Esophagus muscularis mucosa (tissue), 4 donors: Measurements from ENCODE around the gene HOXD8.

Experiments
- CTCF ChIP-seq, 3 experiments: fragments of 200-600 bp in 2 of 3; fragments of 450-650 bp in 1 of 3; sonication (generic) in 2 of 3; IDR thresholded peaks; one replicate each; pipeline ENCODE4 v1.5.1; 2017 to 2019; ENCODE audit warnings: antibody characterized with exemption in 3 of 3, mild to moderate bottlenecking in 2 of 3, moderate library complexity in 1 of 3
- EP300 ChIP-seq: sonication (generic); formaldehyde crosslinking; IDR thresholded peaks from one replicate; pipeline ENCODE4 v1.6.1; 2017; ENCODE audit warnings: antibody characterized with exemption
- POLR2A ChIP-seq: fragments of 450-650 bp; IDR thresholded peaks from one replicate; pipeline ENCODE4 v1.6.1; 2017; ENCODE audit warnings: antibody characterized with exemption, moderate library complexity, mild to moderate bottlenecking, low read depth
- POLR2AphosphoS5 ChIP-seq, 2 donors: sonication (generic); formaldehyde crosslinking; IDR thresholded peaks; one replicate each; pipeline ENCODE4 v1.6.1; 2017; ENCODE audit warnings: antibody characterized with exemption in 2 of 2

- TF ChIP-seq CTCF (IDR thresholded peaks at IDR 0.05) (no peak), POLR2A (no peak), EP300 (no peak), POLR2AphosphoS5 (IDR thresholded peaks at IDR 0.05) (no peak)
Measured at GRCh38 chr2:176161825-176162626, 32.5 kb downstream of the HOXD8 start.
